ENCODE results near the gene DIAPH1.

DIAPH1 gene

DNA sequence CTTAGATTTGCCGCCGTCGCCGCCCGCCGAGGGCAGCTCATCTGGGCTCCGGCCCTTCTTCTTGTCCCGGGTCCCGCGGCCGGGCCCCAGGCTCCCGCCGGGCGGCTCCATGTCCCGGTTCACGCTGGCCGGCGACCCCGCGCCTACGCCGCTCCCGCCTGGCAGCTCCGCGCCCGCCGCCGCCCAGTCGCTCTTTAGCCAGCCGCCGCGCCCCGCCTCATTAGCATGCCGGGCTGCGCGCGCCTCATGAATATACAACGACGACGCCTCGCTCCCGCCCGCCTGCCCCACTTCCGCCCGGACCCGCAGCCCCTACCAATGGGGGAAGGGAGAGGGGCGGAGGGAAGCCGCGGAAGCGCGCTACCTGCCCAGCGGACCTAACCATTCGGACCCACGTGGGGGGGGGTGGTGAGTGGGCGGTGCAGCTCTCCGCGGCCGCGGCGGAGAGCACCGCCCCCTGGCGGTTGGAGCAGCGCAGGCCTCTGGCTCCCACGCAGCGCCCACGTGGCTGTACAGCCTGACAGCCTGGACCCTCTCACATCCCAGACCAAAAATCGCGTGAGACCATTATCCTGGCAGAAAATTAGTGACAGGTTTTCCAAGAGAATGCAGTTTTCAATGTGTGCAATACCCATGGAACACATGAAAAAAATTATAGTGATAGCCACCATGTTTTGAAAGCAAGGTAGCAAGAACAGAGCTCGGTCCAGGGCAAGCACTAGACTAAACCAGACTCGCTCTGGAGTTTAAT, at the start of gene DIAPH1:
Gene DIAPH1 (minus strand): TSS at position 197 of the 751 bp plus-strand sequence. CDS start 86 bp downstream, at position 111.
- DNase-seq = peak; percentile 99

- DNase-seq = no peak
These were observed 47.5 kb upstream of the DIAPH1 start for GRCh38 chr5:141665995-141666940.

DNA sequence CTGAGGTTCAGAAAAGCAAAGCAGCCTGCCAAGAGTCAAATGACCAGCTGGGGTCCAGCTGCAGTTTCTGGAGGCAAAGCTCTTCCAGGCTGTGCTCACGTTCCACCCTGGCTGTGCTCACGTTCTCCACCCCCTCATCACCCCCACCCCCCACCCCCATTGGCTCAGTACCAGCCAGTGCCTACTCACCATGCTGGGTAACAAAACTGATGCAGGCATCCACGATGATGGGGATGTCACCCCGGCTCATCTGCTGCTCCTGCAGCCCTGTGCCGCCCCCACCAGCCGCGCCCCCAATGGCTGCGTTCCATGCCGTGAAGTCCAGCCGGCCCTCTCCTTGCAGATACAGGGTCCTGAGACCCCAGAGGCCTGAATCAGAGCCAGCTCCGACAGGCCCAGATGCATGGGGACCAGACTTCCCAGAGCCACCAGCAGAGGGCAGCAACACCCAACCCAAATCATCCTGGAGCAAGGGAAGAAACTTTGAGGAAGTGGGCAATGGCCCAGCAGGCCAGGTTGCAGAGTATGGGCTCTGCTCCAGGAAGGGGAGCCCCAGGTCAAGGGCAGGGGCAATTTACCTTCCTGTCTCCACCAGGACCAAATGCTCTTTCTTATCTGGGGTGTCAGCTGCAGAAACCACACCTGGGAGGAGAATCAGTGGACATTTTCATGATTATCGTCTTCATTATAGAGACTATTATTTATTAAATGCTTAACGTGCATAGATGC, 46.1 kb upstream of the DIAPH1 start:
- DNase-seq = peak; percentile 79

- no peak for DNase-seq
These were observed 44.7 kb upstream of the DIAPH1 start for GRCh38 chr5:141663506-141663905.

GRCh38 chr5:141662028-141662427, 43.2 kb upstream of the DIAPH1 start:
- DNase-seq = no peak

DNA sequence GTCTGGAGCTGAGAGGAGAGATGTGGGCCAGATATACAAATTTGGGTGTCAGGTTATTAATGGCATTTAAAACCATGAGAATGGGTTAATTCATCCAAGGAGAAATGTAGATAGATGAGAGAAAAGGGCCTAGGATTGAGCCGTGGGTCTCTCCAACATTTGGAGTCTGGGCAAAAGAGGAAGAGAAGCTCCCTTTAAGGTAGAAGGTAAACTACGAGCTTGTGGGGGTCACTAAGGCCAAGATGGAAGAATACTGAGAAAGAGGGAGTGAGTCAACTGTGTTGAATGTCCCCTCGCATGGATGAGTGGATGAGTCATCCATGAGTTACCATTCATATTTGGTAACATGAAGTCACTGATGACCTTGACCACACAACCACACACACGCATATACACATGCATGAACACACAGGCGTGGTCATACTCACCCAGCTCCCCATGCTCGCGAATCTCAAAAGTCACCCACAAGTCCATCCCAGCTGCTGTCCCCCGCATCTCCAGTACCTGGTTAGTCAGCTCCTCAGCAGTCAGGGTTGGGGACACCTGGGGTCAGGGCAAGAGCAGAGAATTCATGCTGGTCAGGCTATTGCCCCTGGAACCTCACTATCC, 39.2 kb upstream of the DIAPH1 start:
- no peak for DNase-seq

DNA sequence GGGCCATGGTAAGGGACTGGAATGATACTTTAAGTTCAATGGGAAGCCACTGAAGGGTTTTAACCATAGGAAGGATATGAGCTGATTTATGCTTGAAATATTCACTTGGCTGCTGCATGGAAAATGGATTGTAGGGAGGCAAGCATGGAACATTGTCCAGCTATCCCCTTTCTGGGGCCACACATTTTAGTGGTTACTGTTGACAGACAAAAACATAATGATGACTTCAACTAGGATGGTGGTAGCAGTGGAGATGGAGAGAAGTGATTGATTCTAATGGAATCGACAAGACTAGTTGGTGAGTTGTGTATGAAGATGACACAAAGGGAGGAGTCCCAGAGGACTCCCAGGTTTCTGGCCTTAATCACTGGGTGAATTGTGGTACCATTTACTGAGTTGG, 38.6 kb upstream of the DIAPH1 start:
- no peak for DNase-seq

DNA sequence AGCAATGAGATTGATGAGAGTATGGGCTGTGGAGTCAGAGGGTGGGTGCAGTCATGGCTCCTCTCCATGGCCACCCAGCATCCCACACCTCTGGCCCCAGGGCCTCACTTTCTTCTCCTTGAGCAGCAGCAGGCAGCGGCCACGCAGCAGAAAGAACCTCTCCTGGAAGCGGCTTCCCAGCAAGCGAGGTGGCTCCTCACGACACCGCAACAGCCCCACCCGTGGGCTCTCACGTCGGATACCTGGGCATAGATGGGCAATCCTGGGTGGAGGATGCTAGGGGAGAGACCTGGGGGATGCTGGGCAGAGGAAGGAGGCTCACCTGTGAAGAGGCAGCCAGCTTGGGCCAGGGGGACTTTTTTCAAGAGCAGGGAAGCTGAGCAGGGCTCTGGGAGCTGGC, 37.6 kb upstream of the DIAPH1 start:
- no peak for DNase-seq

DNA sequence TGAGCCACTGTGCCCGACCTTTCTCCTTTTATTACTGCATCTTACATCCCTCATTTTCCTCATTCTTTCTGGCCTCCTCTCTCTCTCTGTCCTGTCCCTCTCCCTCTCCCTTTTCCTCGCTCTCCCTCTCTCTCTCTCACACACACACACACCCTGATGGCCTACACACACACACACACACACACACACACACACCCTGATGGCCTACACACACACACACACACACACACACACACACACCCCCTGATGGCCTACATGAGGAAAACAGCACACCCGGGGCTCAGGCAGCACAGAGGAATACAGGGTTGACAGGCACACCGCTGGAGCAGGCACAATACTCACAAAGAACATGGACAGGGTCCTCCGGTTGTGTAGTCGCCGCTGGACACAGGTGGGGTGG, 36.2 kb upstream of the DIAPH1 start:
- no peak for DNase-seq

- DNase-seq = no peak
These were observed 35.5 kb upstream of the DIAPH1 start for GRCh38 chr5:141654298-141654697.

GRCh38 chr5:141651728-141652105, 32.9 kb upstream of the DIAPH1 start:
- DNase-seq = no peak

DNA sequence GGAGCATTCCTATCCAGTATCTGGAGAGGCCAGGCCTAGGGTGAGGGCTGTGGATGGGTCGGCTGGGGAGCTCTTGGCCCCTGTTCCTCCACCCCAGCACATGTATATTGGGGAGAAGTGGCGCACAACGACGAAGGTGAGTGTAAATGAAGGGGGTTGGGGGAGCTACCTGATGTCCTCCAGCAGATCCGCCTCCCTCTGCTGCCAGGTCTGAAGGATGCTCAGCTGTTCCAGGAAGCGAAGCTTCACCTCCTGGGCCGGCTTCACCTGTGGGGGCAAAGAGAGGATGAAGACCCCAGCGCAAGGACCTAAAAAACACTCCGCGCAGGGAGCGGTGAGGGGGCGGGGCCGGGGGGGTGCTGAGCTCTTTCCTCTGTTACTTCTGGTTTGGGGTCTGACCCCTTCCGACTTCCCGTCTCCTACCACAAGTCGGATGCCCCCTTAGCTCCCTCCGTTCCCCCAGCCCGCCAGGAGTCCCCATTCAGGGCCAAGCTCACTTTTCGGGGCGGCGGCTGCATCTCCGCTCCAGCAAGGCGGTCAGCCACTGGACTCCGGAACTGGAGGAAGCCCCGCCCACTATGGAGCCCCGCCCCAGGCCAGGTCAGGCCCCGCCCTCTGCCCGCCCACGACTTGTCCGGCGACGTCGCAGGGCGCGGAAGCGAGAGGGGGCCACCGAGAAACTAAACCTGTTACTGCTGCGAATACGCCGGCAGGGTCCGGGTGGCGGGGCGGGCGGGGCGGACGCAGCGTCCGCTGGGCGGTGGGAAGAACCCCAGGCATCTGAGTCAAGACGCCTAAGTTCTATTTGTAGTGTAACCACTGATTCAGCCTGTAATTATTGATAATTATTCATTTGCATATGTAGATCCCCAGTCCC, 32.3 kb upstream of the DIAPH1 start, which contains the start of gene FCHSD1:
Gene FCHSD1 (minus strand): TSS at position 568 of the 877 bp plus-strand sequence. CDS start 50 bp downstream, at position 518.
- peak; percentile 81 for DNase-seq

GRCh38 chr5:141649972-141650371, 31.2 kb upstream of the DIAPH1 start:
- DNase-seq = no peak

DNA sequence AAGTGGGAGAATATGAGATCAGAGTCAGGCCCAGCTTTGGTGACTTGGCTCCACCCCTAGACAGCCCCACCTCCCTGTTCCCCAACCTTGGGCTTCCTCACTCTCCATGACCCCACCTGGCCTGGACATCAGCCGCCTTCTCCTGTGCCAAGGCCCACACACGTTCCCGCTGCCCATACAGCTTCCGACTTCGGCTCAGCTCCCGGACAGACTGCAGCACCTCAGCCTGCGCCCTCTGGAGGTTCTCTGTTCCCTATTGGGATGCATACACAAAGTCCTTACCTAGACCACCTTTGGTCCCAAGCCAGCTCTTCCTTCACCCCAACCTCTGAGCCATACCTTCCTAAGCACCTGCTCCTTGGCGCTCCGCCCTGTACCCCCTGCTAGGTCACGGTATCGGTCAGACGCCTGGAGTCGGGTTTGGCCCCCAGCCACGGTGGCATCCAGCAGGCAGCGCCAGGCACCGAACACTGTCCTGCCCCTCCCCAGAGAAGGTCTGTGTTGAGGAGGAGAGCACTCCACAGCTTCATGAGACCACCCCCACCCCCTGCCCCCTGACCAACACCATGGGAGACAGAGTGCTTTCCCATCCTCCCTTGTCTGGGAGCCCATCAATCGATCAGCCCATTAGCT, 30.4 kb upstream of the DIAPH1 start:
- no peak for DNase-seq

- DNase-seq = no peak
These were observed 29.1 kb upstream of the DIAPH1 start for GRCh38 chr5:141647851-141648250.

DNA sequence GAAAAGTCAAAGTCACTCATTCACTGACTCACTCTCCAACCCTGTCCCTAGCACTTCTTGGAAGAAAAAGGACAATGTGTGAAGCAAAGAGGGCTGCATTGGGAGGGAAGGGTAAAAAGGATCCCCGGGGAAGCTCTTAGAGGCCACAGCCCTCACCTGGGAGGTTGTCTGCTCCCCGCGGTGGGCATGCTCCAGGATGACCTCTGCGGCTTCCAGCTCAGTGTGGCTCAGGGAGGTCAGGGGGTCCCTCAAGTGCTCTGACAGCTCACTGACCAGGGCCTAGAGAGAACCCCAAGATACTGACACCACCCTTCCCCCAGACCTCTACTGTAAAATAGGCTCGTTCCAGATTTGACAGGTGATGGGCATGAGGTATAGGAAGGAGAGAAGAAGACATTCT, 28.4 kb upstream of the DIAPH1 start:
- no peak for DNase-seq

- no peak for DNase-seq
These were observed 27.2 kb upstream of the DIAPH1 start for GRCh38 chr5:141646026-141646425.

GRCh38 chr5:141641634-141642267, 23.0 kb upstream of the DIAPH1 start:
- peak; percentile 43 for DNase-seq

DNA sequence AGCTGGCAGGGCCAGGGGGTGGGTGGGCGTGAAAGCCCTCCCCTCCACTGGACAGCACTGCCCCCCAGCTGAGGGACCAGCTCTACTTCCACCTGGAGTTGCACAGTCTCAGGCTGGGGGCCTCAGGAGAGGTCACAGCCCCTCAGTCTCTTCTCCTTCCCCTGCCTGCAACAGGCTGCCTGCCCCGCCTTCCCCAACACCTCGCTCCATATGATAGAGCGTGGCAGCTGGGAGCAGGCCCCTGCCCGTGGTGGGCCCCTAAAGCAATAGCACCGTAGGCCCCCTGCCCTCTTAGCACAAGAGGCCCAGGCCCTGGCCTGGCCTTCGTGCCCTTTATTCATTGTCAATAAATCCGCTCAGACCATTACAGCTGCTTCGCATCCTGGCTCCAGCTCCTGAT, 21.9 kb upstream of the DIAPH1 start:
- no peak for DNase-seq

GRCh38 chr5:141640051-141640415, 21.2 kb upstream of the DIAPH1 start:
- no peak for DNase-seq

Data from stimulated activated CD4-positive, alpha-beta T cell treated with anti-CD3 and anti-CD28 coated beads, Interleukin-4, amount 100 ng/mL, for 24 hours (primary cell).